Stimulated activated CD8-positive, alpha-beta memory T cell treated with anti-CD3 and anti-CD28 coated beads, Interleukin-15, amount 100 ng/mL, for 1 hour (primary cell): Measurements from ENCODE around the gene PCCA.

Source experiments
- DNase-seq: peaks from one replicate; pipeline ENCODE4 v3.0.0-alpha.2; 2020; ENCODE audit warnings: low read depth

PCCA gene

DNA sequence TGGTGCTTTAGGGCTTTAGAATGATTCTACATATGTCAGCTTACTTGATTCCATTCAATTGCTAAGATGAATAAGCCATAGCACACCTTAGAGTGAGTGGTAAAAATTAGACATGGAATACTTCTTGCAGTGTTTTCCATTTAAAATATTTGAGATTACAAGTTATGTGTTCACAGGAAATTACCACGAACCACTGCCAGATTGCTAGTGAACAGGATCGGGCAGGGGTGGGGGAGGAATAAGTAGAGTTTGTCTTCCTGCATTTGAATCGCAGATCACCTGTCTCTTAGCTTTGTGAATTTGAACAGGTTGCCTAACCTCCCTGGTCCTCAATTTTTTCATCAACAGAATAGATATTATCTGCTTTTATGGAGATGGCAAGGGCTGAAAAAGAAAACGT is 375.1 kb downstream of the PCCA start:
- DNase-seq, result no peak

DNA sequence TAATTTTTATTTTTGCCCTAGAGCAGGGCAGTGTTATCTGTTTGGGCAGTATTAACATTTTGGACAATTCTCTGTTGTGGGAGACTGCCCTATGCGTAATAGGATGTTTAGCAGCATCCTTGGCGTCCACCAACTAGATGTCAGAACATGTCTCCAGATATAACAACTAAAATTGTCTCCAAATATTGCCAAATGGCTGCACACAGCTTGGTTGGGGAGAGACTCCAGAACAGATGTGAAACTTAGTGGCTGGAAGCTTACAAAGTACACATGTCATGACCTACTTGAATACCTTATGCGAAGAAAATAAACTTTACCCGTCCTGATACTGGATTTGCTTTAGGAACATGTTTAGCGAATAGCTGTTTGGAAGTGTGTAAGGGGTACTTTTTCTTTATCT is 376.7 kb downstream of the PCCA start:
- DNase-seq, result no peak

DNA sequence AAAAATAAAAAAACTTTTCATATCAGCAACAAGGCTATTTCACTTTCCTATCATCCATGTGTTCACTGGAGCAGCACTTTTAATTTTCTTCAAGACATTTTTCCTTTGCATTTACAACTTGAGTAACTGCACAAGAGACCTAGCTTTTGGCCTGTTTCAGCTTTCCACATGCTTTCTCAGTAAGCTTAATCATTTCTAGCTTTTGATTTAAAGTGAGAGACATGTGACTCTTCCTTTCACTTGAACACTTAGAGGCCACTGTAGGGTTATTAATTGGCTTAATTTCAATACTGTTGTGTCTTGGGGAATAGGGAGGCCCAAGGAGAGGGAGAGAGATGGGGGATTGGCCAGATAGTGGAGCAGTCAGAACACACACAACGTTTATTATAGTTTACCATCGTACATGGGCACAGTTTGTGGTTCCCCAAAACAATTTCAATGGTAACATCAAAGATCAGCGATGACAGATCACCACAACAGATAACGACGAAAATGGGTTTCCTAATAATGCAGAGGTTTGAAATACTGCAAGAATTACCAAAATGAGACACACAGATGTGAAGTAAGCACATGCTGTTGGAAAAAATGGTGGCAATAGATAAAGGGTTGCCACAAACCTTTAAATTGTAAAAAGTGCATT is 382.1 kb downstream of the PCCA start:
- DNase-seq, result no peak

DNA sequence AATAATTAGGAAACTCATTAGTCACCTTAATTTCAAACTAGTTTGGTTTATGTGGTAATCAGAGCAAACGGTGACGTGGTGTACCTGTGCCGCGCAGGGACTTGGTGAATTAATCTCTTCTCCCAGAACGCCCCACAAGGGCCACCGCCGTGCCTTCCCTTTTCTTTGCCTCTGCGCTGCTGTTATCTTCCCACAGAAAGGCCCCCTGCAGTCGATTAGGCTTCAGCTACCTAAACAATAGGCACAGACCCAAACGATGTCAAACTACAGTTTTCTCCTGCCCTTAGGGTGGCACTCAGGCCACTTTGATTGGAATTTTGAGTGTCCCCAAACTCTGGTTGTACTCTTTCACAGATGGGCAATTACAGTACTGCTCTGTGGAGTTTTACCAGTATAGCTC is 384.2 kb downstream of the PCCA start:
- DNase-seq, result no peak

DNA sequence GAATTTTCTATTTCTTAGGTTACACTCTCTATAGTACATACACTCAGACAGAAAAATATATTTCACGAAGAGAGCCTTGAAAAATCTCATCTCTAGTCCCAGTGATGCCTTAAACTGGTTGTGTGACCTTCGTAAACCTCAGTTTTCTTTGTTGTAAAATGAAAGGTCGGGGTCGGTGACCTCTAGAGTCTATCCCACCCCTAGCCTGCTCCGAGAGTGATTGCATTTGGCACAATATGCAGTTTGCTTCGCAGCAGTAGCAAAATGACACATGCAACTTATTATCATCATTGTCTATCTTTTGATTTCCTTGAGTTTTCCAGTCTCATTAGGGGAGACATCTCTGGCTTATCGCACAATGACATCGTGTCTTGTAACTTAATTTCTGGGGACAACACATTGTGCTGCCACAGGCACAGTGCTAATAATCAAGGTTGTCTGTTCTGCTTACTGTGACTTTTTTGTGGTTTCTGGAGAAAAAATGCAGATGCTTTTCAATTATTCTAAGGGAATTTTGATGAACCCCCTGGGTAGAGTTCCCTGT is 384.7 kb downstream of the PCCA start:
- no peak for DNase-seq

DNA sequence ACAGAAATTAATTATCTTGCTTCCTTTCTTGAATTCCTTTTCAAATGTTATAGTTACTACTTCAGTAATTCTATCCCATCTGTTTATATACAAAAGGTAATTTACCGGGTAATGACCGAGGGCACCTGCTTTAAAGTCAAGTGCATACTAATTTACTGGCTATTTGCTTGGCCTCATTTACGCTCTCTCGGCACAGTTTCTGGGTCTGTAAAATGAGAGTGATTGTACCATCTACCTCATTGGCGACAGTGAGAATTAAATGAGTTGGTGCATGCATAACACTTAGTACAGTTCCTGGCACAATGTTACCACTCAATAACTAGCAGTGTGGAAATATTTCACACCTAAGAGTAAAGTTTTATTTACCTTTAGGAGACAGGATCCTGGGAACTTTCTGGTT is 388.1 kb downstream of the PCCA start:
- no peak for DNase-seq

DNA sequence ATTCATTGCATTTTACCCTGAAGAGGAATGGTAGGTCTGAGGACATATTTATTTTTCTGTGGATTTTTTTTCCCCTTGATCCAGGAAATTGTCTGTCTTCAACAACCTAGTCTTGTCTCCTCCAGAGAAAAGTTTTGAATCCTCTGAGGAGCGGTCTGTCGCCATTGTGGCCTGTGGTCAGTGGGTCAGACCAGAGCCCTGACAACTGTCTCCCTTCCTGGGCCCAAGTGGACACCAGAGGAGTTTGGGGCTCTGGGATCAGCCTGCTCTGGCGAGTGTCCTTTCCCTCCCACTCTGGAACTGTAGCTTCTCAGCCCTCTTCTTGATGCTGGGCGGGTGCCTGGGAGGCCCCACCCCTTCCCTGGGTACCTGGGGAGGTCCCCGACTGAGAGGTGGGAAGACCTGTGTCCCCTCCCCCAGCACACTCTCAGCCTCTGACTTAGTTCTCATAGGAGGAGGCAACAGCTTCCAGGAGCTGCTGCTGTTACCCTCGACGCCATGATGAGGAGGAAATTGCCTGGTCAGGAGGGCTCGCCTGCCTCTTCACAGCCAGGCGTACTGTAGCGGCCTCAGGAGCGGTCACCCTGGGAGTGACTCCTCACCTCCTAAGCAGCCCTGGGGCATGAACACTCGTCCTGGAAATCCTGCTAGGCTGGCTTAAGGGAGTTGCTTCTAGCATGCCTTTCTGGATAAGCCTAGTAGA is 389.4 kb downstream of the PCCA start:
- no peak for DNase-seq

DNA sequence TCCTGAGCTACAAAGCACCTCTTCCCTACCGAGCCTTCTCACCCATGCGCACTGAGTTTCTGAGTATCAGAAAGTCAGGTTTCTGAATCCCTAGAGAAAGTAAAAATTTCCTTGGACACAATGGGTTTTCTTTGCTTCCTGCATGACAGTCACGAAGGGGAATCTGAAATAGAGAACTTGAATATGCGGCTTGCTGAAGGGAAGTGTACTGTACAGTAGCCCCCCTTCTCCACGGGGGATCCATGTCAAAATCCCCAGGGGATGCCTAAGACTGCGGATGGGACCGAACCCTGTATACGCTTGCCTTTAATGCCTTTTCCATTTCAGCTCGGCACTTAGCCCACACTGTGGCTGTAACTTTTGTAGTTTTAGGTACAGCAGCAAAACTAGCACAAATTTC is 391.8 kb downstream of the PCCA start:
- no peak for DNase-seq

DNA sequence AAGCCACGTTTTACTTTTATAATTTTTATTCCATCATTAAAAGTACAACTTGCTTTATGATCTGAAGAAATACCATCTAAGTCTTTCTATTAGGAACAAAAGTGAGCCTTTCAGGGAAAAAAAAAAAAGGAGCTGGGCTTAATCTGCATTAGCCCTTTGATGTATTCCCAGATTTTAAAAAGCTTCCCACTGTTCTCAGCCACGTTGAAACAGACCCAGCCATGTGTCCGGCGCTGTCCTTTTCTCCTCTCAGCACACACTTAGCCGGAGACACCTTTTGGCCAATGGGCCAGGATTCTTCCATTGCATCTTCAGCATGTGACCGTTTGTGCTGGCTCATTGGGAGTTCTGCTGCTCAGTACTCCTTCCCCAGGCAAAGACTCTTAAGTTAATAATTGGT is 394.2 kb downstream of the PCCA start:
- DNase-seq, result no peak

DNA sequence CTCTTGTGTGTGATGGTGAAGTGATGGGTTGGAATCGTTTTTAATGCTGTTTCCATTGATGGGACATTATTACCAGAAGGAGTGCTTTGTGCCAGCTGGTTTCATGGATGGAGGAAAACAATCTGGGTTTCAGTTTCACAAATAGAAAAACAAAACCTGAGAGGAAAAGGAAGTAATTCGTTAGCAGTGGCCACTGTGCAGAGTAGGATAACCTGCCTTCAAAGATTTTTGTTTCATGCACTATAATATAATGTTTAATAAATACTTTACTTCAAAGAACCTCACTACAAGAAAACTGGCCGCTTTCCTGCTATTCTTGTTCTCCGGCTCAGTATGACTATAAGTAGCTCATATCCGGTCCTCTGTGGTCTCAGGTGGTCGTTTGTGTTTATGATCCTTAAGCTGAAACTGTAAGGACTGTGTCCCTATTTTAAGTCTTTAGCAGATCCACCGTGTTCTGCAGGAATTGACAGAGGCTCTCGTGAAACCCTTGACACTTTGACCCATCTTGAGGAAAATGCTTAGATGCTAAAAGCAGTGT is 395.0 kb downstream of the PCCA start:
- DNase-seq, result no peak

DNA sequence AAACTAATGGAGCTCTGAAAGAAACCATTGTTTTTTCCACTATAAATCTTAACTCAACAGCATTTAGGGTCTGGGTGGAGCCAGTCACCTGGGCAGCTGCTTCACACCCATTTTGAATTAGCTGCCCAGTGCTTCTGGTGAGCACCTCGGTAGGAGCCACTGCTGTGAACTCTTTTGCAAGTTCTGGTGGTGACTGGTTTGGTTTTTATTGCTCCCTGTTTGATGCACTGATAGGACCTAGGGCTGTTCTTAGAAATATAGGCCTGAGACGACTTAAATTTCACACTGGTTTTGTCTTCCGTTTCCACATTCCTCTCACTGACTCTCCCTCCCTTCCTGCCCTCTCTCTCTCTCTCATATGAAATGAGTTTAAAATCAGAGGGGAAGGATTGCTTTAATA is 395.8 kb downstream of the PCCA start:
- no peak for DNase-seq

DNA sequence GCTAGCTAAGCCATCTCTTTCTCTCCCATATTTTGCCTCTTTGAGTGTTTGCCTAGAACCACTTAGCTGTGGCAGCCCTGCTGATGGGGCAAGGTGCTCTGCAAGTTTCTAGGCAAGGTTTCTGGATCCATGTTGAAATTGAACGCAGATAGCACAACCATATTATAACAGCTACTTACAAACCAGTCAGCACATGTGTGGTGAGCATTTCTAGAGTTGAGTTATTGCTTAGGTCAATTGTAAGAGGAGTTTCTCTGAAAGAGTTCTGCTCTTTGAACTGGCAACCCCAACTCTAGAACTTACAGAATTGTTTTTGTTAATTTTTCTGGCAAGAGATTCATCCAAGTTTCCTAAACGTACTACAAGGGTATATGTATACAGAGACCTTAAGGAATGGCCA is 396.4 kb downstream of the PCCA start:
- no peak for DNase-seq

DNA sequence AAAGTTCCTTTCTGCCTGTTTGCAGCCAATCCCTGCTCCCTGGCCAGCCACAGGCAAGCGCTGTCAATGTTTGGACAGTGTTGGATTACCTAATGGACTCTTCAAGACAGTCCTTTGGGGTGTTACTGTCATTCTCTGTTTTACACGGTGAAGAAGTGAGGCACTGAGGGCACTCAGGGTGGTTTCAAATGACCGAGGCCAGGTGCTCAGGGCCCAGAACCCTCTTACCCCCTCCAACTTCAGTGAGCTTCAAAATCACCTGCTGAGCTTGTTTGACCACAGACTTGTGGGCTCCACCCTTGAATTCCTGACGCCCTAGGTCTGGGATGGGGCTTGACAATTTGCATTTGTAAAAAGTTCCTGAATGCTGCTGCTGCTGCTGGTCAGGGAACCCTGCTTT is 401.8 kb downstream of the PCCA start:
- no peak for DNase-seq

DNA sequence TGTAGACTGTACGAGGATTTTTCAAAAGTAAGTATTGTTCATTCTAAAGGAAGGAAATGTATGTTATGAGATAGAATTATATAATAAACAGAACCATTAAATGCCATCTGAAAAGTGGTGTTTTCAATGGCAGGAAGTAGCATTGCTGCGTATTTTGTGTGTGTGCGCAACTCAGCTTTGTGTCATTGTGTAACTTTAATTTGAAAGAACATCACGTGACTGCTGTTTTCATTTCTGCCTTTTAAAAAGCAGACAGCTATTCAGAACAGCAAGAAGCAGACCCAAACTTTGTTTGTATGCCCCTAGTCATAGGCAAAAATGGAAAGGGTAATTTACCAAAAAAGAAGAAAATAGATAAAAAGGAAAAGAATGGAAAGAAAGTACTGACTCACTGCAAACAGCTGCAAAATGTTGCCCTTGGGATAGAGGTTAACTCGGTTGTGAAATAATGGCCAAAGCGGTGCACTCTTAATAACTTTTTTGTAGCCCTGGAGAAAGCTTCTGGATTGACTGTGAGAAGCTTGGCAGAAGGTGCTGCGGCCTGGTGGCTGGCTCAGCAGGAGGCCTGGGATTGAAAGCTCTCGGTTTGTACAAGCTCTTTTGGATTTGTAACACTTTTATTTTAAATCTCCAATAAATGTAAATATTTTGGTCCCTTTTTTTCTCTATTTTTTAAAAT is 402.4 kb downstream of the PCCA start:
- no peak for DNase-seq

DNA sequence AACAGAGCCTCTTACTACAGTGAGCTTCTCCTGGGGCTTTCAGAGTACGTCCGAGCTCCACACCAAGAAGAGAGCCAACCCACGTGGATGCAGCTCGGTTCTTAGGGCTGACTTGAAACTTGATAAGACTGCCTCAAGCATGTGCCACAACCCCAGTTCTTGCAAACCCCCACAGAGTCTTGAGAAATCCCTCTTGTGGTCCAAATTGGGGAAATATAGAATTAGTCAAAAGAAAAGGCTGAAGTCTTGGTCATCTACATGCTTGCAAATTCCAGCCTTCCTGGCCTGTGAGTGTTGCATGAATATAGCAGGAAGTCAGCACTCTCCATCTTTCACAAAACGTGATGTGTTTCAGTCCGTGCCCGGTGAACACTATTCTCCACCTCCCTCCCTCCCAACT is 404.5 kb downstream of the PCCA start:
- DNase-seq, result no peak

DNA sequence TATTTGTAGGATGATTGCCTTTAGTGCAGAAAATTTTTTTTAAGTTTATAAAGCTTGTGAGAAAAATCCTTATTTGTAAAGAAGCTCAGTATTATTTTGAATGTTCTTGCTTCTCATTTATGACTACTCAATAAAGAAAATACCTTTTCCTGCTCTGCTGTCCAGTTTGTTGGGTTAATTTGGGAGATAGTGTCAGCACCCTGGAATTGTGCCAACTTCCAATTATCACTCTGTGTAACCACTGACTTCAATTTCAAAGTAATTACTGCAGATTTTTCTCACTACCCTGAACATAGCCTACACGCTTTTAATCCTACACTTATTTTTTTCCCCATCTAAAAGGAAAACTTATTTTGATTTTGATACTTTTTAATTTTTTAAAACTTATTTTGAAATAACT is 406.6 kb downstream of the PCCA start:
- no peak for DNase-seq

DNA sequence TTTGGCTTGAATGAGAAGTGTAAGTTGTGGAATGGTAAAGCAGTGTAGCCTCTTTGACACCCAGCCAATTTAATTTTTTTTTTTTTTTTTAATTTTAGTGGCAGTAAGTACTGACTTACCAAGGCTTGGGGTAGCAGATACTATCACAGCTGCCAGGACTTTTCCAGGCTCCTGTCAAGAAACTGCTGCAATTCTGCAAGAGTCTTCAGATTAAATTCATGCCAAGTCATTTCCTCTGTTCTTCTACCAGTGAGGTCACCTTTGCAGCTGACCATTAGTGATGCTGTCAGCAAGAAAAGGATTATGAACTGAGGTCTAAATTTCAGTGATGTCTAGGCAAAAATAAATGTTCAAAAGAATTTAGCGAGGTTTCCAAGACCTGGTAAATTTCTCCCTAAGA is 408.5 kb downstream of the PCCA start:
- no peak for DNase-seq

DNA sequence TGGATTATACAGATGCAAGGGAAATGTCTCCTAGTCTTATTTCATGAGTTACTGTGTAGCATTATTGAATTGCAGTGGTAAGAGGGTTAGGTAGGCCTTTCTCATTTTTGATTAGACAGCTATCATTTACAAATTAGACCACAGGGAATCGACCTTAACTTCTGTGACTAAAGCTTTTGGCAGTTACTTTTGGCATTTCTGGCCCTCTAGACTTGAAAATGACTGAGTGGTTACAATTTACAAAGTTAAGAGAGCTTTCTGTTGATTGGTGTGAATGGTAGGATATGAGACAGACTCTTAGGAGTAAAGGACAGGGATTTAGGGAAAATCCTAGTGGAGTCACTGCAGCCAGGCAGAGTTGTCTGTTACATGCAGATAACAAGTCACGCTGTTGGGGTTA is 413.6 kb downstream of the PCCA start:
- DNase-seq, result no peak

DNA sequence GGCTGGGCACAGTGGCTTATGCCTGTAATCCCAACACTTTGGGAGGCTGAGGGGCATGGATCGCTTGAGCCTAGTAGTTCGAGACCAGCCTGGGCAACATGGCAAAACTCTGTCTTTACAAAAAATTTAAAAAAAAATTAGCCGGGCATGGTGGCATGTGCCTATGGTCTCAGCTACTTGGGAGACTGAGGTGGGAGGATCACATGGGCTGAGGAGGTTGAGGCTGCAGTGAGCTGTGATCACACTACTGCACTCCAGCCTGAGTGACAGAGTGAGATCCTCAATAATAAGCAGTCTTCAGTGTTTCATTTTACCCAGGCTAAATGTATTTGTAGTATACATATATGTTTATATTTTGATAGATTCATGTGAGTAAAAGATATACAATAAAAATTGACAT is 414.7 kb downstream of the PCCA start:
- DNase-seq, result no peak

DNA sequence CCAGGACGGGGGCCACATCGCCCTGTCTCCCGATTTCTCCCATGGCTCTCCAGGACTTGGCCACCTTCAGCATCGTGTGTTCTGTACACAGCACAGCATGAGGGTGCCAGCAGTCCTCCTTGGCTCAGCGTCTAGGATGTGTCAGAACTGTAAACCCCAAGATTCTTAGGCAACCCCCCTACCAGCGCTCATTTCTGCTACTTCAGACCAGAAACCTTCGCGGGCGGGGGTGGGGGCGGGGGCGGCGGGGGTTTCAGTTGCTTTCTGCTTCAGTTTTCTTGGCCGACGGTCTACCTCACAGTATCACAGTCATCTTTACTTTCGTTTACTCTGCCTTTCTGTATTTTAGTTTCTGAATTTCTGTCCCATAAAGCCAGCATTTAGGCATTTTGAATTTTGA is 417.3 kb downstream of the PCCA start:
- DNase-seq, result no peak

DNA sequence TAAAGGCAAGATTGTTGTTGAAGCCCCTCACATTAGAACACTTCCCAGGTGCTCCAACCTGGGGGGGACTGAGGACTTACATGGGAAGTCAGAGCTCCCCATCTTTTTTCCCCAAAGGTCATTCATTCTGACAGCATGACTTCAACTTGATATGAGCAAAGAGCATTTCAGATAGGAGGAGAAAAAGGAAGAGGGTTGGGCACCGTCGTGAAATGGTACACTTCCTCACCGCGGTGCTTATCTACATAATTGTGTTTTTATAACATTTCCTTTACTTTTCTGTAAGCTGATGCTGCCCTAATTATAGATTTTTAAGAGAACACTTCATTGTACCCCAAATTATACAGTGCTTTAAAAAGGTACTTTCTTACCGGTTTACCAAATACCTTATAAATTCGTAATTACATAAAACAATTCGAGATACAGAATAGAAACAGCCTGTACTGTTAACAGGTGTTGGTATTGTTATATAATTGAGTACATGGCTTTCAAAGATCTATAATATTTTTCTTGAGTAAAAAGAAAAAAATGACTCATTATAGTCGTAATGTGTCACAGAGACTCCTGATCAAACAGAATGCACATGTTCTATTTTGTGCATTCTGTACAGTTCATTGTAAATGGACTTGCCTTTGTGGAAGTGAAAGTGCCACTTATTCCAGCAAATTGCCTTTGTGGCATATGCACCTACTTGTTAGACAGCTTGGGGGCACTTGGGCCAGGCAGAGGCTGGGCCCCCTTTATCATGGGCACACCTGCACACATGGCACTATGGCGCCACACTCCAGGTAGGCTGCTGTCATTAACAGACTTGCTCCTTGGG is 417.9 kb downstream of the PCCA start:
- DNase-seq, result no peak

DNA sequence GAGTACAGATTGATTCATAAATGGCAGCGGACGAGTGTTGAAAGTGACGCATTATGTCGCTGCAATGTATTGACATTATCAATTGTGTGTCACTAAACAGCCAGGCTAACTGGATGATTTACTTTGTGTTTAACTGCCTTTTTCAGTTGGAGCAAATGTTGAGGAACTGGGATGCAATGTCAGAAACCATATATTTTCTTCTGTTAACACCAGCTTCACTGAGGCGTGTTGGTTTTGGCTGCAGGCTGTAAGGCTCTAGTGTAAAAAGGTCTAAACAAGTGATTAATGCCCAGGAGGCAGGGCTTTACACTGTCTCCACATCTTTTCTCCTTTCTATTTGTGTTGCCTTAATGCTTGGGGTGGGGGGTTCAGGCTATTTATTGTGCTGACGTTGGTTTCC is 419.6 kb downstream of the PCCA start:
- no peak for DNase-seq
